Measurements from ENCODE around the gene FAM83E. TPM values are rescaled to one million over a fixed set of nuclear protein-coding genes. Genes with fewer than 3 reads are reported as not detected.
A peak's percentile ranks its signal among the peaks of the same experiment; 100 is the strongest.
"Not testable (repeated sequence)": the region's sequence is repeated elsewhere in the genome, so short reads cannot be mapped to it uniquely, and the experiment has no call there.

Gene FAM83E
- total RNA-seq, 1 donor: 1.3 TPM

DNA sequence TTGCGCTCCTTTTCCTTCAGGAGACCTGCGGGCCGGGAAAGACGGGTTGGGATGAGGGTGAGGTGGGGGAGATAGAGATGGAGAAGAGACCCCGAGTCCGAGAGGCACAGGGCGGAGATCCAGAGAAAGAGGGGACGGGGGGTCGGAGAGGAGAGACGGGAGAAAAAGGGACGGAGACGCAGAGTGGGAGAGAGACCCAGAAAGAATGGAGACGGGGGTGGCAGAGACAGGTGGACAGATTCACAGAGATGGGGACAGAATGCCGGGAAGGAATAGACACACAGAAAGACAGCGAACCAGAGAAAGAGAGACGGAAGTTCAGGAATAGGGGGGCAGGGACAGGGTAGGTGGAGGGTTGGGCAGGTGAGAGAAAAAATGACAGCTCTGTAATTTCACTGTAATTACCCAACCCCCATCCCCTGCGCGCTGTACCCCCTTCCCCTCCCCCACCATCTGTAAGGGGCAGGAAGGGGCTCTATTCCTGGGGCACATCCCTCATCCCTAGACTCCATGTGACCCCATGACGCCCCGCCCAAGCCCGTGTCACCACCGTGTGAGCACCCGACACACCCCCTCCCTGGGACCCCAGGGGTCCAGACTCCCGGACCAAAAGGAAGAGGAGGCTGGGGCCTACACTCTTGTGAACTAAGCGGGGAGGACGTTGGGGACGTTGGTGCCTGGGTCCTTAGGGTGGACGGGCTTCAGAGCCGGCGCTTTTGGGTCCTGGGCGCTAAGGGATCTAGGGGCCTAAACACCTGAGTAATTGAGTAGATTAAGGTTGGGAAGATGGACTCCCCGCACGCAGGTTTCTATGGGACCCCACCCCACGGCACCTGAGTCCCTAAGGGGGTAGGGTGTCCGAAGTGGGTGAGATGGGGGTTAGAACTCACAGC, 21.3 kb upstream of the FAM83E start:
- no peak for DNase-seq (ENCODE audit: low read depth)
- TF ChIP-seq, protein P1, sequence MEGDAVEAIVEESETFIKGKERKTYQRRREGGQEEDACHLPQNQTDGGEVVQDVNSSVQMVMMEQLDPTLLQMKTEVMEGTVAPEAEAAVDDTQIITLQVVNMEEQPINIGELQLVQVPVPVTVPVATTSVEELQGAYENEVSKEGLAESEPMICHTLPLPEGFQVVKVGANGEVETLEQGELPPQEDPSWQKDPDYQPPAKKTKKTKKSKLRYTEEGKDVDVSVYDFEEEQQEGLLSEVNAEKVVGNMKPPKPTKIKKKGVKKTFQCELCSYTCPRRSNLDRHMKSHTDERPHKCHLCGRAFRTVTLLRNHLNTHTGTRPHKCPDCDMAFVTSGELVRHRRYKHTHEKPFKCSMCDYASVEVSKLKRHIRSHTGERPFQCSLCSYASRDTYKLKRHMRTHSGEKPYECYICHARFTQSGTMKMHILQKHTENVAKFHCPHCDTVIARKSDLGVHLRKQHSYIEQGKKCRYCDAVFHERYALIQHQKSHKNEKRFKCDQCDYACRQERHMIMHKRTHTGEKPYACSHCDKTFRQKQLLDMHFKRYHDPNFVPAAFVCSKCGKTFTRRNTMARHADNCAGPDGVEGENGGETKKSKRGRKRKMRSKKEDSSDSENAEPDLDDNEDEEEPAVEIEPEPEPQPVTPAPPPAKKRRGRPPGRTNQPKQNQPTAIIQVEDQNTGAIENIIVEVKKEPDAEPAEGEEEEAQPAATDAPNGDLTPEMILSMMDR (IDR thresholded peaks at IDR 0.05; ENCODE audit: insufficient read depth, low read depth, low read length): no peak
- H3K4me3 ChIP-seq (ENCODE audit: low read depth, low read length): peak overlapping the region; percentile 61

DNA sequence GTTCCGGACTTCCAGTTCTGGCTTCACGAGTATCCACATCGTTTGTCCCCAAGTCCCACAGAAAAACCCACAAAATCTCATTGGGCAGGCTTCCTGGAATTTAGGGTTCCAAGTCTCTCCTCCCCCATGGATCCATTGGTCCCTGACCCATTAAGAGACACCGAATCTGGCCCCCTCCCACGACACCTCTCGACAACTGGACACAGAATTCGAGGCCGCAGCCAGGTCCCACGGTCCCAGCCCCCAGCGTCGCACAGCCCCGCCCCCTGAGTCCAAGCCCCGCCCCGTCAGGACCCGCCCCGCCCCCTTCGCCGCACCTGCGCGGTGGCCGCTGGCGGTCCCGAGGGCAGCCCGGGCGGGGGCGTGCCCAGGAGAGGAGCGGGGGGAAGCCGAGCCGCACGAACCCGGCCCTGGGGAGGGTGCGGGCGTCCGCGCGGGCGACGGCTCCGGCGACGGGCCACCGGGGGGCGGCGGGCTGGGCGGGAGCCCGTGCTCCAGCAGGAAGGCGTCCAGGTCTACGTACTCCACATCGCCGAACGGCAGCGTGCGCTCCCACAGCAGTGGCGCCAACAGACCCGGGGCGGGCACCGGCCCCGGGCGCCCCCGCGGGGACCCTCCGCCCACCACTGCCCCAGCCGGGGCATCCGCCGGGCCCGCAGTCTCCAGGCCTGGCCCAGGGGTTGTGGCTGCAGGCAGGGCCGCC, 20.5 kb upstream of the FAM83E start:
- peak; percentile 47 for DNase-seq (ENCODE audit: low read depth)
- H3K4me3 ChIP-seq (ENCODE audit: low read depth, low read length): peak overlapping the region; percentile 61
- TF ChIP-seq, protein P1 (IDR thresholded peaks at IDR 0.05; ENCODE audit: insufficient read depth, low read depth, low read length): no peak

DNA sequence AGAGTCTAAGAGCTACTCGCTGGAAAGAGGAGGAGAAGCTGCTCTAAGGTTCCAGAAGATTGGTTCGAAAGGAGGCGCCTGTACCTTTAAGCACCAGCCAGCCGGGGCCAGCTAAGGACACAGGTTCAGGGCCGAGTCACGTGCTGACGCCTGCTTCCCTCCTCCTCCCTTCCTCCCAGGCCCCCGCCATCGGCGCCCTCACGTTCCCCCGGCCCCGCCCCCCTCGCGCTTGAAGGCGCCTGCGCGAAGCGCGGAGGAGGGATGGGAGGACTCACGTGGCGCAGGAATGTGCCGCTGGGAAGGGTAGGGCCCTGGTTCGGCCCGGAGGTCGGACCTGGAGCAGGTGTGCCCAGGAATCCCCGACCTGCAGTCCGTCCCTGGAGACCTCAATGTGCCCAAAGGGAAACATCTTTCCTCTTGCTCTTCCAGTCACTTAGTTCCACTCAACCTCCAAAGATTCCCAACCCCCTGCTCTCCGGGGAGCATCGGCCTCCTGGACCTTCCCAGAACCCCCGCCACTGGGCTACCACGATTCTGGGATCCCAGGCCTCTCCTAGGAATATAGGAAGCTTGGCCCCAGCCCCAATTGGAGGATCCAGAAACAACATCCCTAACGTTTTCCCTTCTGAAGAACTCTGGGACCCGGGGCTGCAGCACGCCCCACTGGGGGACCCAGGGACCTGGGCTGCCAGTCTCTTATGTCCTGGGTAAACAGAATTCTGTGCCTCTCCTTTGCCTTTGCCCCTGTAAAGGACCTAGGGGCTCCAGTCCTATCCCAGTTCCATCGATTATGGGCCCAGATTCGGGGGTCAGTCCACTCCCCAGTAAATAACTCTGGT, 19.8 kb upstream of the FAM83E start:
- TF ChIP-seq, protein P1 (IDR thresholded peaks at IDR 0.05; ENCODE audit: insufficient read depth, low read depth, low read length): no peak
- peak overlapping the region; percentile 41 for H3K4me3 ChIP-seq (ENCODE audit: low read depth, low read length)

DNA sequence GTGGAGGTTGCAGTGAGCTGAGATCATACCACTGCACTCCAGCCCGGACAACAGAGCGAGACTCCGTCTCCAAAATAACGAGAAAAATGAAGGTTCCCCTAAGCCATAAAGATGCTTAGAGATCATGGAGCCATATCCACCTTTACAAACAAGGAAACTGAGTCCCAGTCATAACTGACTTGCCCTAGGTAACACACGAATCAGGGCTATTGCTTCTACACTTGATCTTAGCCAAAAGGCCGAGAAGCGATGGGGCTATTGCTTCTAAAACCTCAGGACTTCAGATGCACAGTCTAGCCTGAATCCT, 19.1 kb upstream of the FAM83E start:
- peak overlapping the region; percentile 40 for H3K4me3 ChIP-seq (ENCODE audit: low read depth, low read length)
- TF ChIP-seq, protein P1 (IDR thresholded peaks at IDR 0.05; ENCODE audit: insufficient read depth, low read depth, low read length): no peak
- no peak for DNase-seq (ENCODE audit: low read depth)

More for the DNA sequence above, 19.8 kb upstream of the FAM83E start:
- DNase-seq (ENCODE audit: low read depth): peak; percentile 97

DNA sequence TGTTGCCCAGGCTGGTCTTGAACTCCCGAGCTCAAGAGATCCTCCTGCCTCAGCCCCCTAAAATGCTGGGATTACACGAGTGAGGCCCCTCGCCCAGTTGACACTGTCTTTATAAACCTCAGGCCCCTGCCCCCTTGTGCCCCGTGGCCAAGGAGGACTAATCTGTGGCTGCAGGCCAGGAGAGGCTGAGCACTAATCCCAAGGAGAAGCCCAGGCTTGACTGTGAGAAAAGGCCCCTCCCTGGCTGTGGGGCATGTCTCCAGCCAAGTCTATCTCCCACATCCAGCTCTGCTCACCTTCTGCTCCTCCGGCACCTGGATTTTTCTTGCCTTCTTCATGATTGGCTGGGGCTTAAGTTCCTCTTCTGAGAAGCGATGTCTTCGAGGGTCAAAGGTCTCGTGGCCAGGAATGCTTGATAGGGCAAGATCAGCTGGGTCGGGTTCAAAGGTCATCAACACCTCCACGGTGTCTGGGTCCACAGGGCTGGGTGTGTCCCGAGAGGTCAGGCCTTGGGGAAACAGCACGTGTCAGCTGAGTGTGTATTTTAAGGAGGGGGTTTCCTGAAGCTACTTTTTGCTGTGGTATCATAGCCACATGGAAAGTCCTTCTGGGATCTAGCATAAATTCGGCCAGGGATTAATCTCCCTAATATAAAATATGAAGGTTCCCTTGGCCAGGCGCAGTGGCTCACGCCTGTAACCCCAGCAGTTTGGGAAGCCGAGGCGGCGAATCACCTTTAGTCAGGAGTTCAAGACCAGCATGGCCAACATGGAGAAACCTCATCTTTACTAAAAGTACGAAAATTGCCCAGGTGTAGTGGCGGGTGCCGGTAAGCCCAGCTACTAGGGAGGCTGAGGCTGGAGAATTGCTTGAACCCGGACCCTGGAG, 18.5 kb upstream of the FAM83E start:
- TF ChIP-seq, protein P1 (IDR thresholded peaks at IDR 0.05; ENCODE audit: insufficient read depth, low read depth, low read length): no peak
- peak overlapping the region; percentile 40 for H3K4me3 ChIP-seq (ENCODE audit: low read depth, low read length)
- DNase-seq (ENCODE audit: low read depth): no peak

DNA sequence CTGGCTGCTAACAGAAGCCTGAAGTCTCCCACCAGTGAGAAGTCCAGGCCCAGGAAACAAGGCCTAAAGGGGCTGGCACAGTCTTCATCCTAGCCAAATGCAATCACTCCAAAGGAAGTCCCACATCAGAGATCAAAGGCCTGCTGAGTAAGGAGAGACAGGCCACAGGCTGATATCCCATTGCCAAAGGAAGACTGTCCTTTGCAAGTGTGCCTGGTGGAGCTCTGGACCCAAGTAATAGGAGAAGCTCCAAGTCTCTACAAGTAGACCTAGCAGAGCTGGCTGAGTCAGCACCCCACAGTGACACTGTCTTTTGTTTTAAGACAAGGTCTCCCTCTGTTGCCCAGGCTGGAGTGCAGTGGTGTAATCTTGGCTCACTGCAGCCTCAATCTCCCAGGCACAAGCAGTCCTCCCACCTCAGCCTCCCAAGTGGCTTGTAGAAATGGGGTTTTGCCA, 17.8 kb upstream of the FAM83E start:
- no peak overlapping the region for H3K4me3 ChIP-seq (ENCODE audit: low read depth, low read length)
- DNase-seq (ENCODE audit: low read depth): no peak
- TF ChIP-seq, protein P1 (IDR thresholded peaks at IDR 0.05; ENCODE audit: insufficient read depth, low read depth, low read length): no peak

DNA sequence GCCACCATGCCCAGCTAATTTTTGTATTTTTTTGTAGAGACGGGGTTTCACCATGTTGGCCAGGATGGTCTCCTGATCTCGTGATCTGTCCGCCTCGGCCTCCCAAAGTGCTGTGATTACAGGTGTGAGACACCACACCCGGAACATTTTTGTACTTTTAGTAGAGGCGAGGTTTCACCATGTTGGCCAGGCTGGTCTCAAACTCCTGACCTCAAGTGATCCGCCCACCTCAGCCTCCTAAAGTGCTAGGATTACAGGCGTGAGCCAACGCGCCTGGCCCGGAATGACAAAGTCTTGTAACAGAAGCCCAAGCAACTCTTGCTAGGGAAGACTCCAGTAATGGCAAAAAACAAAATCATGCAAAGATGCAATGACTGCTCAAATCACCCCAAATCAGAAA, 17.4 kb upstream of the FAM83E start:
- H3K4me3 ChIP-seq (ENCODE audit: low read depth, low read length); DNase-seq (ENCODE audit: low read depth): not testable (repeated sequence)

Data from fibroblast of villous mesenchyme (primary cell).